Sigmoid colon (tissue), 7 donors: ENCODE results near the gene GOLGA6C. TPM values are rescaled to one million over a fixed set of nuclear protein-coding genes. Genes with fewer than 3 reads are reported as not detected.
"Not testable (repeated sequence)": the region's sequence is repeated elsewhere in the genome, so short reads cannot be mapped to it uniquely, and the experiment has no call there.

ENCODE experiments used
- DNase-seq: peaks from one replicate; pipeline ENCODE4 v3.0.0-alpha.2; 2019
- H3K27ac ChIP-seq, 4 donors: fragments of 200-600 bp; sonication (generic); one replicate each; pipeline ENCODE4 v1.5.1; 2016 to 2019; ENCODE audit warnings: mild to moderate bottlenecking in 1 of 4
- H3K27me3 ChIP-seq, 3 donors: fragments of 200-600 bp; sonication (generic); one replicate each; pipeline ENCODE4 v1.5.1; 2019; ENCODE audit warnings: mild to moderate bottlenecking in 1 of 3
- H3K36me3 ChIP-seq, 4 donors: fragments of 200-600 bp; sonication (generic); one replicate each; pipeline ENCODE4 v1.5.1; 2016 to 2019
- H3K4me1 ChIP-seq, 4 donors: fragments of 200-600 bp; sonication (generic); one replicate each; pipeline ENCODE4 v1.5.1; 2017 to 2019
- H3K4me3 ChIP-seq, 4 donors: fragments of 200-600 bp; sonication (generic); one replicate each; pipeline ENCODE4 v1.5.1; 2017 to 2019; ENCODE audit warnings: mild to moderate bottlenecking in 2 of 4, moderate library complexity in 1 of 4
- H3K9me3 ChIP-seq, 4 donors: fragments of 200-600 bp in 3 of 4; sonication (generic) in 3 of 4; one replicate each; pipeline versions ENCODE4 v1.5.1 to v1.6.1; 2013 to 2019
- CTCF ChIP-seq, 4 experiments: fragments of 450-650 bp in 3 of 4; fragments of 200-600 bp in 1 of 4; IDR thresholded peaks; one replicate each; pipeline ENCODE4 v1.5.1; 2016 to 2019; ENCODE audit warnings: antibody characterized with exemption in 4 of 4, mild to moderate bottlenecking in 3 of 4, moderate library complexity in 2 of 4
- EP300 ChIP-seq, 4 donors: sonication (generic); formaldehyde crosslinking; IDR thresholded peaks; one replicate each; pipeline ENCODE4 v1.6.1; 2017; ENCODE audit warnings: antibody characterized with exemption in 4 of 4
- POLR2A ChIP-seq, 2 donors: fragments of 450-650 bp; IDR thresholded peaks; one replicate each; pipeline ENCODE4 v1.6.1; 2016; ENCODE audit warnings: antibody characterized with exemption in 2 of 2, mild to moderate bottlenecking in 2 of 2, moderate library complexity in 2 of 2
- POLR2AphosphoS5 ChIP-seq, 4 donors: sonication (generic); formaldehyde crosslinking; IDR thresholded peaks; one replicate each; pipeline ENCODE4 v1.6.1; 2017; ENCODE audit warnings: antibody characterized with exemption in 4 of 4
- WGBS, 2 donors: extraction: QIAGEN DNeasy Blood & Tissue Kit; methylation state at CpG; one replicate each; pipeline ENCODE4 v1.1.7; 2013; 5-methylcytosine and 5-hydroxymethylcytosine counted together
- intact Hi-C: fragments of 100-400 bp; cut with DNase I; formaldehyde crosslinking; loops from one replicate; pipeline ENCODE4 v1.15.1; 2023
- polyA plus RNA-seq, 3 donors: library from polyadenylated mRNA; stranded (reverse); fragments of 200-250 nt; gene quantifications; one replicate each; pipeline ENCODE4 v1.2.3, GENCODE V29; 2013
- total RNA-seq, 4 donors: library from RNA; depleted of rRNA; stranded (reverse); fragments of >200 nt; gene quantifications; one replicate each; pipeline ENCODE4 v1.1.0, GENCODE V29; 2016
- donor health status: healthy with polysubstance abuse.
- donor health status: Bipolar disorder and iron deficiency.
- donor health status: healthy.

Gene GOLGA6C
- total and polyA plus RNA-seq, 7 donors, result 0.33 TPM; not detected in 6

- no peak overlapping the region for H3K4me3 ChIP-seq
- H3K4me1 ChIP-seq, result no peaks in the 10 kb centered on the region
- no peaks in the 10 kb centered on the region for H3K9me3 ChIP-seq
- no peak for DNase-seq
- intact Hi-C loops, result no loop called here
- WGBS, 2 donors, result 82 to 89% methylated on average over 5 of the region's 5 CpGs
- no peak for TF ChIP-seq POLR2A (IDR thresholded peaks at IDR 0.05)
- no peak for TF ChIP-seq POLR2AphosphoS5 (IDR thresholded peaks at IDR 0.05)
- no peak for TF ChIP-seq EP300 (IDR thresholded peaks at IDR 0.05)
- TF ChIP-seq CTCF (IDR thresholded peaks at IDR 0.05), result no peak
- no peaks in the 10 kb centered on the region for H3K36me3 ChIP-seq
- H3K27ac ChIP-seq, result no peak overlapping the region
- peaks cover 0 to 41% (median 6%) of the 10 kb centered on the region in 3 donors for H3K27me3 ChIP-seq
These were observed 20.0 kb upstream of the GOLGA6C start for GRCh38 chr15:75238150-75238549.

DNA sequence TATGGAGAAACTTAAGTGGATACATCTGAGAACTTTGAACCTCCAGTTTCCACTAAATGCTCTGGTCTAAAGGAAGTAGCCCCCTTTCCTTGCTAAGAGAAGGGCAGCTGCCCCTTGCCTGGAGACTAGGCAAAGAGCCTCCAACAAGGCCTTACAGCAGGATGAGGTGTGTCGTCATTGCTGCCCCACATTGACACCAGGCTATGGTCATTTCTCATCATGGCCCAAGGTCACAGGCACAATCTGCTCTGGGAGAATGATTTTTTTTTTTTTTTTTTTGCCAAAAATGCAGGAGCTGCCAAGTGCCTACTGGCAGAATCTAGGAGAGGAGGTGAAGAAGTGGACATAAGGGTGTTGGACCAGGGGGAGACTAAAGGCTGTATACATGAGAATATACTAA is 12.4 kb upstream of the GOLGA6C start:
- H3K4me1 ChIP-seq, H3K4me3 ChIP-seq, H3K27ac ChIP-seq, DNase-seq, intact Hi-C loops, H3K9me3 ChIP-seq, H3K36me3 ChIP-seq: not testable (repeated sequence)
- H3K27me3 ChIP-seq, result peaks cover 0 to 22% (median 0%) of the 10 kb centered on the region in 3 donors
- WGBS, 2 donors, result 87 to 91% methylated on average over 1 of the region's 1 CpG

DNA sequence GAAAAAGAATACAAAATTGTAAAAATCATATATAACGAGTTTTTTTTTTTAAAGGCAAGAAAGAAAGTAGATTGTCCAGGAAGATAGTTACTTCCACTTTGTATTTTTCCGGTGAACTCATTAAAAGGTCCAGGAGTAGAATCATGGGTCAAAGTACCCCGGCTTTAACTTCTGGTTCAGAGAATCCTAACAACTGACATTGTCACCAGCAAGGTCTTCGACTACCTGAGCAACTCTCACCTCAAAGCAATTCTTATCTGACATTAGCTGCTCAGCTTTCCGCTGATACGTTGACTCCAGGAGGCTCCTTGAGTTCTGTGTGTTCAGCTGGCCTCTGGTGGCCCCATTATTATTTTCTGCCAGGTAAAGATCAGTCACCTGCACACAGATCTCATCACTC is 9.1 kb upstream of the GOLGA6C start:
- H3K4me1 ChIP-seq, H3K27ac ChIP-seq, DNase-seq, intact Hi-C loops, H3K9me3 ChIP-seq, H3K4me3 ChIP-seq, H3K36me3 ChIP-seq: not testable (repeated sequence)
- 29 to 72% methylated on average over 6 of the region's 6 CpGs for WGBS, 2 donors
- peaks cover 0 to 20% (median 0%) of the 10 kb centered on the region in 3 donors for H3K27me3 ChIP-seq

- no peak for TF ChIP-seq POLR2A (IDR thresholded peaks at IDR 0.05)
- TF ChIP-seq CTCF (IDR thresholded peaks at IDR 0.05), result no peak
- no peak for TF ChIP-seq EP300 (IDR thresholded peaks at IDR 0.05)
- no peak for TF ChIP-seq POLR2AphosphoS5 (IDR thresholded peaks at IDR 0.05)
- Histone ChIP-seq H3K4me1 (no peaks in the 10 kb centered on the region), H3K4me3 (no peak overlapping the region), H3K27ac (no peak overlapping the region), H3K36me3 (no peaks in the 10 kb centered on the region), H3K9me3 (no peaks in the 10 kb centered on the region), H3K27me3 (peaks cover 0 to 14% (median 0%) of the 10 kb centered on the region in 3 donors)
- intact Hi-C loops, result no loop called here
- 81 to 89% methylated on average over 4 of the region's 4 CpGs for WGBS, 2 donors
- DNase-seq, result no peak
These were observed 8.4 kb upstream of the GOLGA6C start for GRCh38 chr15:75249726-75250125.

GRCh38 chr15:75251343-75251742 is 6.8 kb upstream of the GOLGA6C start:
- H3K4me3 ChIP-seq, DNase-seq, H3K9me3 ChIP-seq, H3K36me3 ChIP-seq, H3K27ac ChIP-seq, H3K4me1 ChIP-seq, intact Hi-C loops: not testable (repeated sequence)
- 76 to 87% methylated on average over 4 of the region's 4 CpGs for WGBS, 2 donors
- H3K27me3 ChIP-seq, result peaks cover 0 to 13% (median 0%) of the 10 kb centered on the region in 3 donors

DNA sequence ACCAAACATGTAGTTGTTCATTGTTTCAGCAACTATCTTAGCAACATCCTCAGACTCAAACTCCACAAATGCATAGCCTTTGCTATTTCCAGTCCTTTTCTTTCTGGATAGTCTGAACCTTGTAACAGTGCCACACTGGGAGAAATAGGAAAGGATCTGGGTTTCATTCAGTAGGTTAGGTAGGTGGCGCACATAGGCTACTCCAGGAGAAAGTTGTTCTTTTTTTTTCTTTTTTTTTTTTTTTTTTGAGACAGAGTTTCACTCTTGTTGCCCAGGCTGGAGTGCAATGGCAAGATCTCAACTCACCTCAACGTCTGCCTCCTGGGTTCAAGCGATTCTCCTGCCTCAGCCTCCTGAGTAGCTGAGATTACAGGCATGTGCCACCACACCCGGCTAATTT is 5.8 kb upstream of the GOLGA6C start:
- 80 to 88% methylated on average over 4 of the region's 4 CpGs for WGBS, 2 donors
- intact Hi-C loops, H3K4me1 ChIP-seq, DNase-seq, H3K27ac ChIP-seq, H3K36me3 ChIP-seq, H3K4me3 ChIP-seq, H3K9me3 ChIP-seq: not testable (repeated sequence)
- peaks cover 0 to 12% (median 0%) of the 10 kb centered on the region in 3 donors for H3K27me3 ChIP-seq

- H3K4me1 ChIP-seq, H3K27ac ChIP-seq, H3K36me3 ChIP-seq, H3K27me3 ChIP-seq, H3K4me3 ChIP-seq, H3K9me3 ChIP-seq, intact Hi-C loops, DNase-seq: not testable (repeated sequence)
- WGBS, 2 donors, result 64 to 83% methylated on average over 11 of the region's 16 CpGs
These were observed 648 bp downstream of the GOLGA6C start for GRCh38 chr15:75258620-75259343.

- no CpG with 5 or more reads among the region's 3 CpGs for WGBS, 2 donors
- DNase-seq, H3K36me3 ChIP-seq, H3K9me3 ChIP-seq, intact Hi-C loops, H3K27me3 ChIP-seq, H3K4me3 ChIP-seq, H3K27ac ChIP-seq, H3K4me1 ChIP-seq: not testable (repeated sequence)
These were observed 1.7 kb downstream of the GOLGA6C start for GRCh38 chr15:75259873-75260272.

DNA sequence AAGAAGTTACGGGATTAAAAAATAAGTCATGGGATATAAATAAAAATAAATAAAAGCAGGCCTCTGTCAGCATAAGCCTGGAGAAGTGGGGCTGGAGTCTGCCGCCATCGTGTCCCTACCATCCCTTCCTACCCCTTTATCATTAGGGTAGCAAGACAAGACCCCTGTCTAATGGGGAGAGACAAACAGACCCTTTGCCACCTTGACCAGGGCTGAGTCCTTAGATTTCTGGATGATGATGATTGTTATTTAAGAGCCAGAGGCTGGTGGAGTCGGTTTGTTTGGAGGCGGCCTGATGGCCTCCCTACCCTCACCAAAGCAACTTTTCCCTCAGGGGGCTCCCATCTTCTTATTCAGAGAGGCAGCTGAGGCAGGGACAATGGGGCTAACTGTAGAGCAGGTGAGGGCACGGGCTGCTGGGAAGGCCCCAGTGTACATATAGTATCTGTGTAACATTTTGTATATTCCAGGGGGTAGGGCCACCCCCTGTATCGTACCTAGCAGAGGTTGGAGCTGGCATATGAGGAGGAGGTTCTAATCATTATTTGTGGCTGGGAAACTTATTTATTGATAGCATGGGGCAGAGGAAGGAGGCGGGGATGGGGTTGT is 15.7 kb downstream of the GOLGA6C start:
- intact Hi-C loops, H3K27ac ChIP-seq, H3K36me3 ChIP-seq, H3K4me1 ChIP-seq, H3K4me3 ChIP-seq, DNase-seq, H3K27me3 ChIP-seq, H3K9me3 ChIP-seq: not testable (repeated sequence)
- WGBS, 2 donors, result 92 to 96% methylated on average over 3 of the region's 8 CpGs
